ENCODE measurements around the gene C15orf39.
"Not testable (repeated sequence)": the region's sequence is repeated elsewhere in the genome, so short reads cannot be mapped to it uniquely, and the experiment has no call there.

C15orf39 gene

DNA sequence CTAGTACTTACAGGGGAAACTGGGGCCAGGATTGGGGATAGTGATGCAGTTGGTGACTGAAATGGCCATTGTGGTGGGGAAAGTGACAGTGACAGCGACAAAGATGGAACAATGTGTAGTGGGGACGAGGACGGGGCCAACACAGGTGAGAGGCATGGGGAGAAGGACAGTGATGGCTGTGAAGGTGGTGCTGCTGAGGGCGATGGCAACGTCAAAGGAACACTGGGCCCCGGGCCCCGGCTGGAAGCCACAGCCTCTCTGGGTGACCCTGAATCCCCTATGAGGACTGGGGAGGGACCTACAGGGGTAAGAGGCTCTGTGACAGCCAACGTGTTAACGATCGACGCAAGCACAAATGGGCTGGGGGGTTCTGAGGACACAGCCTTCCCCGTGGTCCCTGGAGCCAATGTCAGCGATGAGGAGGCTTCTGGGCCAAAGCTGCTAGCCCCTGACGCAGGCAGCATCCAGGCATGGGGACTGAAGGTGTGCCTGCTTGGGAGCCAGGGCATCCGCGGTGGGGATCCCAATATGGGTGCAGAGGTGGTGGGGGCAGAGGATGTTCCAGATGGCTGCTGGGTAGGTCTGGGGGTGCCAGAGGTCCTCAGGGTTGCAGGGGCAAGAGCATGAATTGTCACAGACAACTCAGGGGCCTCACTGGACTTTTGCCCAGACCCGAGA is 31.3 kb downstream of the C15orf39 start:
- no peak for DNase-seq

DNA sequence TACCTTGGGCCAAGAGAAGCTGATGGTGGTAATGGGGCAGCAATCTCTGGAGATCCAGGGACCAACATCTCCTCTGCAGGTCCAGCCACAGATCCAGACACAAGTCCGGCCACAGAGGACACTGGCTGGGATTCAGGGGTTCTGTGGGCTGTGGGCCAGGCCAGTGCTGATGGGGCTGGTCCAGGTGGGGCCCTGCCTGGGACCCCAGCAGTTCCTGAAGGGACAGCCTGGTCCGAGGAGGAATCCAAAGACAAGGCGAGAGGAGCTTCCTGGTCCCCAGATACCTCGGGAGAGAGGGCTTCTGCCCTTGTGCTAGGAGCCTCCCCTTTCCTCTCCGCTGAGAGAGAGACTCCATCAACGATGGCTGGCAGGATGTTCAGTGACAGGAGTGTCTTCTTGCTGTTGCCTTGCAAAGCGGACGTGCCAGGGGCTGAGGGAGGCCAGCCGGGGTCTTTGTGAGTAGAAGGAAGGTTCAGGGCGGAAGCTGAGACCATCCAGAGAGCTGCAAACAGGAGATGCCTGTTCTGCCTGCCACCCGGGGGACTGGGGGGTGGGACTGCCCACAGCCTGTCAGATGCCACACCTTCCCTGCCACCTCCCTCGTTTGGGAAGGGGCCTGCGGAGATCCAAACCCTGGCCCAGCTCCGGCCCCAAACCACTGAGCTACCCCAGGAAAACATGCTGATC is 32.0 kb downstream of the C15orf39 start:
- DNase-seq = no peak

DNA sequence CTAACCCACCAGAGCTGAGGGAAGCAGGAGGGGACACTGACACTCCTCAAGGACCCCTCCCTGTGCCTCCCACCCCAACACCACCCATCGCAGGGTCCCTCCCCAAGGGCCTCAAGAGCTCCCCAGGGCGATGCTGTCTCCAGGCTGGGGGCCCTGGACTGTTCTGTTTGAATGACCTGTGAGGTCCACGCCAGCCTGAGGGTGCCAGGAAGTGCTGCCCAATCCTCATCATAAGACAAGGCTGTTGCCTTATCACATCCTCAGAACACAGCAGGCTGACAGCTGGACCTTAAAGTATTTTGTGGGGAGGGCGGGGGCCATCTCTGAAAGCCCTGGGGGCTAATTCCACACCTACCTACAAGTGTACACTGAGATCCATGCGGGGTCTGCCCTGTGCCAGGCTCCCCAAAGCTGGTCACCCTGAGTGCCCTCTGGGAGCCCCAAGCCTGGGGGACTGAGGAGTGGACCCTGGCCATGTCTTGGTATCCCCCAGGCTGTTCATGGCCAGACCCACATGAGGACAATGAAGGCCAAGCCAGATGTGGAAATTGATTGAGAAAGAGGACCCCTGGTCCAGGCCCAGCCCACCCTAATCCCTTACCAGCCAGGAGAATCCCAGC is 32.6 kb downstream of the C15orf39 start:
- DNase-seq = no peak

DNA sequence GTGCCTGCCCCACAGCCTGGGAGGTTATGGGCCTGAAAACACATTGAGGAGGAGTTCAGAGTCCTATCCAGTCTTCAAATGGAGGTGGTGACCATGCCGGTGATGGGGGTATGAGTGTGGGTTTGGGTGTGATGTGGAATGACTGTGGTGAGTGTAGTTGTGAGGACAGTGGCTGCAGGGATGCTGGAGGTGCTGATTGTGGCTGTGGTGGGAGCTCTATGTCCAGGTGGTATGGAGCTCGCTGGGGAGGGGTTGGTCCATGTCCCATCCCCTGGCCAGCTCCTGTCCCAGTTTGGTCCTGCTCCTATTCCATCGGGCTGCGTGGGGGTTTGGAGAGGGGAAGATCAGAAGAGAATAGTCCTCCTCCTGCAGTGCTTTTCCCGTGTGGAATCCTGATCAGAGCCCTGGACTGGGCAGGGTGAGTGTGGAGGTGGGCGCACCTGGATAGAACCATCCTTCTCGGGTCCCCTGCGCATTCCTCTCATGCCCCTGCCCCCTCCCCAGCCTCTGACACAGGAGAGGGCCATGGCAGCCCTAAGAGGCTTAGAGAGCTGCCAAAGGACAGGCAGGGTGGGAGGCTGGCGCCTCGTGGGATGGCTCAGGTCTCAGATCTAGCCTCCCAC is 33.5 kb downstream of the C15orf39 start:
- no peak for DNase-seq

DNA sequence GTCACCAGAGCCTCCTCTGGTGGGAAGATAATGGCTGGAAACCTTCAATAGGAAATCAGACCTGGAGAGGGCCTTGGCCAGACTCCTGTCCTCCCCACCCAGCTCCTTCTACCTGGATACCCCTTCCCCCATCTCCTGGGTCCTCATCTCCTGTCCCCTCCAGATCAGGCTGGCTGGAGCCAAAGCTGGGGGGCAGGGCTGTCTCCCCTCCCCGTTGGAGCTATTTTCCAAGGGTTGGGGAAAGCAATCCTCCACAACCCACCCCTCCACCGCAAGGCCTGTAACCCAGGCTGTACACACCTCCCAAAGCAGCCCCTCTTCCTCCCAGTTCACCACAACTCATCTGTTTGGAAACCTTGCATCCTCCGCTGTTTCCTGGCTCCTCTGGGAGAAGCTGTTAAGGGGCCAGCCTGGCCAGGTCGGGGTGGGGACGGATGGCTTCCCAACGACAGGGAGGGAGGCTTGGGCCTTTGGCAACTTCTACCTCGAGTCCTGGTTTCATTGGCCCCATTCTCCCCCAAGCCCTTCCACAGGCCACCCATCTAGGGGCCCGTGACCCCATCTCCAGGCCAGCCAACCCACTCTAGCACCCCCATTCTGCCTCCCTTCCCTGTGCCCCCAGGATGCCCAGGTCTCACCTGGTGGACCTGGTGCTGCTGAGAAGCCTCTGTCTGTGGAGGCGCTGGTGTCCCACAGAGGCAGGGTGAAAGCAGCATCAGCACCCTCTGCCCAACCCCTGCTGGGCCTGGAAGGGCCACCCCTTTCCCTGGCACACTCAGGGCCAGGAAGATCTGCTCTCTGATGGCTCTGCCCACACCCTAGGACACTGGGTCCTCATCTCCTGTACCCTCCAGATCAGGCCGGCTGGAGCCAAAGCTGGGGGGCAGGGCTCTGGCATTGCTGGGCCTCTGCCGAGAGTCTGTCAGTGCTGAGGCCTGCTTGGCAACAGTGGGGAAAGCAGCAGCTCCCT is 34.4 kb downstream of the C15orf39 start:
- DNase-seq = no peak

DNA sequence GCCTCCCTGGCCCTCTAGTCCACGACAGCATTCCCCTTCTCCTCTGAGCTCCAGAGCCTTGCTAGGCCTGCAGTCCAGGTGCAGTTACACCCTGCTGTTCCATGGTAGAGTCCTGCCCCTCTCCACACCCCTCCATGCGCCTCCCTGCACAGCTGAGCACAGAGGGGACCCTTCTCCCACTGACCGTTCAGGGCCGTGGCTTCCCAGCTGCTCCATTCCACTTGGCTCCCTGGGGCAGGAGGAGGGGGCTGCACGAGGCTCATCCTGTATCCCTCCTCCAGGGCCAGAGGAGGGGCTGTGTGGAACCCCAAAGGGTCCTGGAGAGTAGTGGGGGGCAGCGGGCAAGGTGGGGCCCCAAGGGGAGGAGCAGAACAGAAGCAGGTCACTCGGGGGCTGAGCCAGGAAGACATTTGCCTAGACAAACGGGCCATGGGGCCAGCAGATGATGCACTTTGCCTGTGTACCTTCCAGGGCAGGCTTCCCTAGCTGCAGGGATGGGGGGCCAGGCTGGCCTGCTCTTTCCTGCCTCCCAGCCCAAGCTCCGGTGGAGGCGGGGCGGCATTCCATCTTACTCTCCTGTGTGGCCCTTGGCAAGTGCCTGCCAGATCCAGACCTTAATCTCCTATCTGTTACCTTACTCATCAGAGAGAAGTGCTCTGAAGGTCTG is 35.8 kb downstream of the C15orf39 start:
- no peak for DNase-seq

DNA sequence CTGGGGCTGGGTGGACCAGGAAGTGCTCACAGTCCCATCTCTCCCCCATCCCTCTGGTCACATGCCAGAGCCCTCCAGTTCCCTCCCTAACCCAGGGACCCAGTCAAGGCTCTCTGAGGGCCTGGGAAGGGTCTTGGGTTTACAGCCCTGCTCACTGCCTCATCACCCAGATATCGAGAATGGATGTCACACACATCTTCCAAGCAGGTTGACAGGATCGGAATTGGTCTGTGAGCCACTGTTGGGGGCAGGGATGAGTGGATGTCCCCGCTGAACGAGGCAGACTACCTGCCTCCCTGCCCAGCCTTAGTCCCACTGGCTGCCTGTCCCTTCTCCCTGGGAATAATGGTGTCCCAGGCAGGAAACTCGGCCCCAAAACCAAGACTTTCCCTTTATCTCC is 36.5 kb downstream of the C15orf39 start:
- DNase-seq = no peak

DNA sequence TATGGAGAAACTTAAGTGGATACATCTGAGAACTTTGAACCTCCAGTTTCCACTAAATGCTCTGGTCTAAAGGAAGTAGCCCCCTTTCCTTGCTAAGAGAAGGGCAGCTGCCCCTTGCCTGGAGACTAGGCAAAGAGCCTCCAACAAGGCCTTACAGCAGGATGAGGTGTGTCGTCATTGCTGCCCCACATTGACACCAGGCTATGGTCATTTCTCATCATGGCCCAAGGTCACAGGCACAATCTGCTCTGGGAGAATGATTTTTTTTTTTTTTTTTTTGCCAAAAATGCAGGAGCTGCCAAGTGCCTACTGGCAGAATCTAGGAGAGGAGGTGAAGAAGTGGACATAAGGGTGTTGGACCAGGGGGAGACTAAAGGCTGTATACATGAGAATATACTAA is 44.1 kb downstream of the C15orf39 start:
- DNase-seq = not testable (repeated sequence)

DNA sequence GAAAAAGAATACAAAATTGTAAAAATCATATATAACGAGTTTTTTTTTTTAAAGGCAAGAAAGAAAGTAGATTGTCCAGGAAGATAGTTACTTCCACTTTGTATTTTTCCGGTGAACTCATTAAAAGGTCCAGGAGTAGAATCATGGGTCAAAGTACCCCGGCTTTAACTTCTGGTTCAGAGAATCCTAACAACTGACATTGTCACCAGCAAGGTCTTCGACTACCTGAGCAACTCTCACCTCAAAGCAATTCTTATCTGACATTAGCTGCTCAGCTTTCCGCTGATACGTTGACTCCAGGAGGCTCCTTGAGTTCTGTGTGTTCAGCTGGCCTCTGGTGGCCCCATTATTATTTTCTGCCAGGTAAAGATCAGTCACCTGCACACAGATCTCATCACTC is 47.3 kb downstream of the C15orf39 start:
- DNase-seq = not testable (repeated sequence)

DNA sequence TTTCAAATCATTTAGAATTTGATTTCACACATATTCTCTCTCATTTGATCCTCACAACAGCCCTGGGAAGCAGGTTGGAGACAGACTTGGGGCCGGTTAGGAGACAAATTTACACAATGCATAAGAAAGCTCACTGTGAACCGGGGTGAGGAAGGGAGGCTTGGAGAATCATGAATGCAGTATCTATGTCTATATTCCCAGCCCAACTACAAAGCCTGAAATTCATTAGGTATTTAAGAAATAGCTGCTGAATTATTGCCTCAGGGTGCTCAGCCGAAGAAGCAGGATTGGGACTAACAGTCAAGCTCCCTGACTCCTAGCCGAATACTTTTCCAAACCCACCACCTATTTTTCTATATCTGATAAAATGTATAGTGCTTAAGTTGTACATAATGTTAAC is 48.0 kb downstream of the C15orf39 start:
- no peak for DNase-seq

DNA sequence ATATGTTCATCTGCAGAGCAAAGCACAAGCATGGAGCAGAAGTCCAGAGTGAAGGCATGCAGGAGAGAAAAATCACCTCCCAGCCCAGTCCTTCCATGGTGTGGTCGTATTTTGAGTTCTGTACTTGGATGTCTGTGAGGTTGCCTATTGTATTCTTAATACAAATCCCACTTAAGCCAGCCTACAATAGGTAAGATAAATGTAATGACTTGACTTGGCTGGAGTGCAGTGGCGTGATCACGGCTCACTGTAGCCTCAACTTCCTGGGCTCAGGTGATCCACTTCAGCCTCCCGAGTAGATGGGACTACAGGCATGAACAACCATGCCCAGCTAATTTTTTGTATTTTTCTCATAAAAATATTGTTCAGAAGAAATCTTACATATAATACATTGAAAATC is 49.7 kb downstream of the C15orf39 start:
- not testable (repeated sequence) for DNase-seq

DNA sequence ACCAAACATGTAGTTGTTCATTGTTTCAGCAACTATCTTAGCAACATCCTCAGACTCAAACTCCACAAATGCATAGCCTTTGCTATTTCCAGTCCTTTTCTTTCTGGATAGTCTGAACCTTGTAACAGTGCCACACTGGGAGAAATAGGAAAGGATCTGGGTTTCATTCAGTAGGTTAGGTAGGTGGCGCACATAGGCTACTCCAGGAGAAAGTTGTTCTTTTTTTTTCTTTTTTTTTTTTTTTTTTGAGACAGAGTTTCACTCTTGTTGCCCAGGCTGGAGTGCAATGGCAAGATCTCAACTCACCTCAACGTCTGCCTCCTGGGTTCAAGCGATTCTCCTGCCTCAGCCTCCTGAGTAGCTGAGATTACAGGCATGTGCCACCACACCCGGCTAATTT is 50.6 kb downstream of the C15orf39 start:
- DNase-seq = not testable (repeated sequence)

DNA sequence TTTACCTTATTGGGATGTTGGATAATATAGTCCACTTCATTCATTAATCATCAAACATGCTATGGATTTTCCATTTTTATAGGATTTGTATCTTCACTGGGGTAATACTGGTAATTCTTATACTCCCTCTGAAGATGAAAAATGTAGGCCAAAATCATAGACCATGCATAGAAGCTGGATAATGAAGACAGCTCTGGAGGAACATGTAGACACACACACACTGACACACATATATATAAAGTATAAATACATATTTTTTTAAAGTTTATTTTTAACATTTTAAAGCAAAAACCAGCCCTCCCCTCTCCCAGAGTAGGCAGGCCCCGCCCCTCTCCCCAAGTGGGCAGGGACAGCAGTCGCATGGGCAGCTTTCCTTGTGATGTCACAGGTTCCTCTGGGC is 56.4 kb downstream of the C15orf39 start, which contains the start of gene GOLGA6C:
TSS of gene GOLGA6C (plus strand) at position 301 of the 400 bp plus-strand sequence. CDS start 265 bp downstream, outside the sequence.
- DNase-seq = not testable (repeated sequence)

DNA sequence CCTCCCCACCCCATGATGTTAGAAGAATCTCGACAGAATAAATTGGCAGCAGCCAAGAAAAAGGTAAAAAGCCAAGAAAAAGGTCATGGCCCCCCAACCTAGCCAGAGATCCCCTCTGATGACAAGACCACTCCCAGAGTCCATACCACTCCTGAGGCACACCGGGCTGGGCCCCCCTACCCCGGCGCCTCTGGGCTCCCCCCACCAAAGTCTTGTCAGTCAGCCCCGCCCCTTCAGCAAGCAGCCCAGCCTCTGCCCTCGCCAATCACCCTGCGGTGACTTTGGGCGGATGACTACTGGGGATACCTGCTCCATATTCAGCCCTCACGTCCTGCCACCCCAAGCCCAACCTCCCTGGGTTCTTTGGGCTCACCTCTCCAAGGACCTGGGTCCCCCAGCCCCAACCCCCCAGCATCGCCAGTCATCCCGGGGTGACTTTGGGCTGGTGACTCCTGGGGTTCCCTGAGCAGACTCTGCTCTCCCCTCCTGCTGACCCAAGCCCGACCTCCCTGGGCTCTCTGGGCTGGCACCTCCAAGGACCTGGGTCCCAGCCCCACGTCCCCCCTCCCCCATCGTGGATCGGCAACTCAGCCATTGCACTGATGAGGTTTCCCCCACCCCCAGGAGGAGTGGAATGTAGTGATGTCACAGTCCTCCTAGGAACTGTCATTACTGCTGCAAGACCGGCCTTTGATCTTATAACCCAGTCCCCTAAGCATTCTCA is 57.1 kb downstream of the C15orf39 start:
- DNase-seq = not testable (repeated sequence)

DNA sequence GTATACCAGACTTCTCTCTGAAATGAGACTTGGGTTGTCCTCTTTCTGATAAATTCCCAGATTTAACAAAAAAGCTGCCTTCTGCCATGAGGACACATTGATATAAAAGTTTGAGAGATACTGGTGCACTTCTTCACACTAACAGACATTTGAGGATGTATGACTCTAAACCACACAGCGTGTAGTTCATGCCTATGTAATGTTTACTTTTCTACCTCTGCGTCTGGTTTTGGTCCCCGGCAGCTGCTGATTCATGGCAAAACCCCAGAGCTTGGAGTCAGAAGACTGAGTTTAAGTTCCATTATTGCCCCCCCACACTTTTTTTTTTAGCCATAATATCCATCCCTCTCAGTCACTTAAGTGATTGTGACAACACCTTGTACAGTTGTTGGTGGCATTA is 58.2 kb downstream of the C15orf39 start:
- DNase-seq = not testable (repeated sequence)
